ENCODE measurements around the gene CD2AP.

Gene CD2AP

GRCh38 chr6:47525330-47526057, 47.9 kb downstream of the CD2AP start:
- no peak for TF ChIP-seq CSRNP3 (CRISPR knock-in tag; IDR thresholded peaks at IDR 0.05)
- TF ChIP-seq ZNF70 (CRISPR knock-in tag; IDR thresholded peaks at IDR 0.05): no peak
- no peak for TF ChIP-seq SNAI2 (CRISPR knock-in tag; IDR thresholded peaks at IDR 0.05)
- no peak for TF ChIP-seq POU6F1 (CRISPR knock-in tag; IDR thresholded peaks at IDR 0.05; ENCODE audit: borderline replicate concordance, low read depth)
- no peak for TF ChIP-seq ZNF8 (CRISPR knock-in tag; IDR thresholded peaks at IDR 0.05)
- no peak for TF ChIP-seq PATZ1 (CRISPR knock-in tag; IDR thresholded peaks at IDR 0.05; ENCODE audit: borderline replicate concordance)
- no peak for TF ChIP-seq ARNTL (CRISPR knock-in tag; IDR thresholded peaks at IDR 0.05; ENCODE audit: borderline replicate concordance, low read depth)
- no peak for TF ChIP-seq OSR1 (CRISPR knock-in tag; IDR thresholded peaks at IDR 0.05)
- no peak for TF ChIP-seq CSDC2 (CRISPR knock-in tag; IDR thresholded peaks at IDR 0.05)
- no peak for TF ChIP-seq ZNF565 (CRISPR knock-in tag; conservative IDR thresholded peaks at IDR 0.05; ENCODE audit: low read depth)
- no peak for TF ChIP-seq ISL1 (CRISPR knock-in tag; IDR thresholded peaks at IDR 0.05)
- no peak for TF ChIP-seq RARB (CRISPR knock-in tag; IDR thresholded peaks at IDR 0.05)
- TF ChIP-seq ZFP30 (CRISPR knock-in tag; IDR thresholded peaks at IDR 0.05): no peak
- TF ChIP-seq TCF4 (CRISPR knock-in tag; IDR thresholded peaks at IDR 0.05; ENCODE audit: borderline replicate concordance): no peak
- no peak for TF ChIP-seq TOX (CRISPR knock-in tag; IDR thresholded peaks at IDR 0.05; ENCODE audit: borderline replicate concordance)
- TF ChIP-seq PPARA (CRISPR knock-in tag; IDR thresholded peaks at IDR 0.05; ENCODE audit: borderline replicate concordance): no peak
- TF ChIP-seq ESRRG (CRISPR knock-in tag; IDR thresholded peaks at IDR 0.05): no peak
- ATAC-seq: no peak

GRCh38 chr6:47527274-47527673, 49.7 kb downstream of the CD2AP start:
- ATAC-seq: no peak

GRCh38 chr6:47529734-47530133, 52.1 kb downstream of the CD2AP start:
- no peak for ATAC-seq
- TF ChIP-seq CSDC2 (CRISPR knock-in tag; IDR thresholded peaks at IDR 0.05): no peak
- TF ChIP-seq ZNF70 (CRISPR knock-in tag; IDR thresholded peaks at IDR 0.05): no peak
- no peak for TF ChIP-seq BACH2 (CRISPR knock-in tag; IDR thresholded peaks at IDR 0.05; ENCODE audit: borderline replicate concordance)
- TF ChIP-seq TCF4 (CRISPR knock-in tag; IDR thresholded peaks at IDR 0.05; ENCODE audit: borderline replicate concordance): no peak
- TF ChIP-seq ESRRG (CRISPR knock-in tag; IDR thresholded peaks at IDR 0.05): no peak
- TF ChIP-seq CSRNP3 (CRISPR knock-in tag; IDR thresholded peaks at IDR 0.05): no peak
- TF ChIP-seq RARB (CRISPR knock-in tag; IDR thresholded peaks at IDR 0.05): no peak

More at GRCh38 chr6:47527274-47527673, 49.7 kb downstream of the CD2AP start:
- no peak for TF ChIP-seq ZFP30 (CRISPR knock-in tag; IDR thresholded peaks at IDR 0.05)
- TF ChIP-seq BACH2 (CRISPR knock-in tag; IDR thresholded peaks at IDR 0.05; ENCODE audit: borderline replicate concordance): no peak

GRCh38 chr6:47532981-47533585, 55.5 kb downstream of the CD2AP start:
- TF ChIP-seq TSHZ2 (CRISPR knock-in tag; IDR thresholded peaks at IDR 0.05) (no peak), ZNF8 (CRISPR knock-in tag; IDR thresholded peaks at IDR 0.05) (no peak), SNAI2 (CRISPR knock-in tag; IDR thresholded peaks at IDR 0.05) (no peak), OSR1 (CRISPR knock-in tag; IDR thresholded peaks at IDR 0.05) (no peak), CSDC2 (CRISPR knock-in tag; IDR thresholded peaks at IDR 0.05) (no peak), GLIS3 (CRISPR knock-in tag; IDR thresholded peaks at IDR 0.05) (no peak), TOX (CRISPR knock-in tag; IDR thresholded peaks at IDR 0.05; ENCODE audit: borderline replicate concordance) (no peak)
- no peak for ATAC-seq

Measured in SK-N-SH treated with all-trans-retinoic acid at 6 μM for 48 hours (cell line).